ENCODE results near the gene PCMT1.
"Not testable (repeated sequence)": the region's sequence is repeated elsewhere in the genome, so short reads cannot be mapped to it uniquely, and the experiment has no call there.

PCMT1 gene

GRCh38 chr6:149750136-149750609 lies 632 bp downstream of the PCMT1 start:
- DNase-seq (ENCODE audit: insufficient read length, low spot score) (peak; percentile 26), FAIRE-seq (no peak)
- no peak for TF ChIP-seq CTCF (IDR thresholded peaks at IDR 0.05; ENCODE audit: insufficient read depth, missing control alignments)

GRCh38 chr6:149751239-149751638 lies 1.7 kb downstream of the PCMT1 start:
- DNase-seq (ENCODE audit: insufficient read length, low spot score) (no peak), FAIRE-seq (no peak)
- no peak for TF ChIP-seq CTCF (IDR thresholded peaks at IDR 0.05; ENCODE audit: insufficient read depth, missing control alignments)

- not testable (repeated sequence) for DNase-seq (ENCODE audit: insufficient read length, low spot score); FAIRE-seq
Observed at GRCh38 chr6:149751920-149752319, 2.4 kb downstream of the PCMT1 start.

- no peak for FAIRE-seq
- TF ChIP-seq CTCF (IDR thresholded peaks at IDR 0.05; ENCODE audit: insufficient read depth, missing control alignments) = no peak
- no peak for DNase-seq (ENCODE audit: insufficient read length, low spot score)
Observed at GRCh38 chr6:149752600-149753373, 3.2 kb downstream of the PCMT1 start.

- not testable (repeated sequence) for FAIRE-seq; DNase-seq (ENCODE audit: insufficient read length, low spot score)
Observed at GRCh38 chr6:149753374-149753637, 3.8 kb downstream of the PCMT1 start.

- FAIRE-seq = no peak
- no peak for TF ChIP-seq CTCF (IDR thresholded peaks at IDR 0.05; ENCODE audit: insufficient read depth, missing control alignments)
Observed at GRCh38 chr6:149754548-149754947, 5.0 kb downstream of the PCMT1 start.

GRCh38 chr6:149755300-149756260 lies 6.0 kb downstream of the PCMT1 start:
- DNase-seq (ENCODE audit: insufficient read length, low spot score) = no peak
- no peak for TF ChIP-seq CTCF (IDR thresholded peaks at IDR 0.05; ENCODE audit: insufficient read depth, missing control alignments)
- FAIRE-seq = no peak

More at GRCh38 chr6:149754548-149754947, 5.0 kb downstream of the PCMT1 start:
- DNase-seq (ENCODE audit: insufficient read length, low spot score) = no peak

GRCh38 chr6:149756261-149756636 lies 6.7 kb downstream of the PCMT1 start:
- no peak for DNase-seq (ENCODE audit: insufficient read length, low spot score)
- TF ChIP-seq CTCF (IDR thresholded peaks at IDR 0.05; ENCODE audit: insufficient read depth, missing control alignments) = no peak
- no peak for FAIRE-seq
